HG02884 (cell line): ENCODE results near the gene GTF2E1.
"Not testable (repeated sequence)": the region's sequence is repeated elsewhere in the genome, so short reads cannot be mapped to it uniquely, and the experiment has no call there.

Experiments
- ATAC-seq: cut with Tn5 transposase; IDR thresholded peaks from one replicate; pipeline ENCODE4 v1.9.1; 2021; ENCODE audit warnings: mild to moderate bottlenecking, moderate library complexity; ENCODE audit not compliant: unreplicated experiment

Gene GTF2E1

DNA sequence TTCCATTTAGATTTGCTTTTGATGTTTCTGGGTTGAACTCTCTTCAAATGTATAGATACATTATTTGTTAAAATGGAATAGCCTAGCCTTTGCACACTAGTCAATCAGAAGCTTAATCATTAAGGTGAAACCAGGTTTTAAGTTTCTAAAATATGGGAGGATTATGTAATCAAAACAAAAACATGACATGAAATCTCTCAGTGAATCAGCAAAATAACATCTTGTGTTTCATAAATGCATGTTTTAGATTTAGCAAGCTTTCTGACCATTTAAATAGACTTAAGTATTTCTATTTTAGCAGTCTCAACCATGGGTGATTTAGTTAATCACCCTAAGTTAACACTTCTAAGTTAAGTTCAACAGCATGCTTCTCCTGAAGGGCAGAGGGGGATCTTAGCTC lies 11.3 kb downstream of the GTF2E1 start:
- ATAC-seq = no peak

DNA sequence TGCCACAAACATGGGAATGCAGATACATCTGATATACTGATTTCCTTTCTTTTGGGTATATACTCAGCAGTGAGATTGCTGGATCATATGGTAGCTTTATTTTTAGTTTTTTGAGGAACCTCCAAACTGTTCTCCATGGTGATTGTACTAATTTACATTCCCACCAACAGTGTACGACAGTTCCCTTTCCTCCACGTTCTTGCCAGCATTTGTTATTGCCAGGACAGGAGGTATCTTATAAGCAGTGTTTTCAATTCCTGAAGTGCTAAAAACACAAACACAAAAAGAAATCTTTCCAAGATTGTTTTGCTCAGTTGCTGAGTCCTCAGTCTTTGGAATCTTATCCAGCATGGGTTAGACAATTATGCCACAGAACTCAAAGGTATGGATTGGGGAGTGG lies 13.5 kb downstream of the GTF2E1 start:
- no peak for ATAC-seq

DNA sequence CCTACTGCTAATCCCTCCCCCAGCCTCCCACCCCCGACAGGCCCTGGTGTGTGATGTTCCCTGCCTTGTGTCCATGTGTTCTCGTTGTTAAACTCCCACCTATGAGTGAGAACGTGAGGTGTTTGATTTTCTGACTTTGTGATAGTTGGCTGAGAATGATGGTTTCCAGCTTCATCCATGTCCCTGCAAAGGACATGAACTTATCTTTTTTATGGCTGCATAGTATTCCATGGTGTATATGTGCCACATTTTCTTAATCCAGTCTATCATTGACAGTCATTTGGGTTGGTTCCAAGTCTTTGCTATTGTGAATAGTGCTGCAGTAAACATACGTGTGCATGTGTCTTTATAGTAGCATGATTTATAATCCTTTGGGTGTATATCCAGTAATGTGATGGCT lies 16.0 kb downstream of the GTF2E1 start:
- ATAC-seq = not testable (repeated sequence)

DNA sequence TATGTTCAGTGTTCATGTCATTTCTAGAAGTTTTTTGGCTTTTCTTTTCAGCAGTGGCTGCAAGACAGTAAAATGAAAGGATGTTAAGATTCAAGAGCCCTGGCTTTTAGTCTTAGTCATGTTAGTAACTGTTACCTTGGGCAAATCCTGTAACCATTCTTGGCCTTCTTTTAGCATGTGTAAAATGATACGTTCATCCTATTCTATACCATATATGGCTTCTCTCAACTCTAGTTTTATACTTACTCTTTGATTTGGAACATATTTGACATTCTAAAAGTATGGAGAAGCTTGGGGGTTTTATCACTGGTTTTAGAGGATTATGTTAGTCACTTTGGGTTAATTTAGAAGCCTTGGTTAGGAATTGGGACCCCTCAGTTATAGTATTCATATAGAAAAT lies 20.1 kb downstream of the GTF2E1 start:
- ATAC-seq = no peak

DNA sequence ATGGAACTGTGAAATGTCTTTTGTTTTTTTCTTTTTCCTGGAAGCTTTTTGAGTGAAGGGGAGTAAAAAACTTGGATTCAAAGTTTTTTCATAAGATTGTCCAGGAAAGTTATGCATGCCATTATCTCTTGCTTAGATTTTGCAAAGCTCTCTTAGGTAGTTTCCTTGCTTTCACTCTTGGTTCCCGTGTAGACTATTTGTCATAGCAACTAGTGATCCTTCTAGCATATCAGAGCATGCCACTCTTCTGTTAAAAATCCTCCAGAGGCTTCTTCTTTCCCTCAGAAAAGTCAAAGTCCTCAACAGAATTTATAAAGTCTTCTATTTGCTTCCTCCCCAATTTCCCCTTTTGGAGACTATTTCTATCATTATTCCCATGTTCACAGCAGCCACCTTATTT lies 21.1 kb downstream of the GTF2E1 start:
- peak; percentile 70 for ATAC-seq

DNA sequence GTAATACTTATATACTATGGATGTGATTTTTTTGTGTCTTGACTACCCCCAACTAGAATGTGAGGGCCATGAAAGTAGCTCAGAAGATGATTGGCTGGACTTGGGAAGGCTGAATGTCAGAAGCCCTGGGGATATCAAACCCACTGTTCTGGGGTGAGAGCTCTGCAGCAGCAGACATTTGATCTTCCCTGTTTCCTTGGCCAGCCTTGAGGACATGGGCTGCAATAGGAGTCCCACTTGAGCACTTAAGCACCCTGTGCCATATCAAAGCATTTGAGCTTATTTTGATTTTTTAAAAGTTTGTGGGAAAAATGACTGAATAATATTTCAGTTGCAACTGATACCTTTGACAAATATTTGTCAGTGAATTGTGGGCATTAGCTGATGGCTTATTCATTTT lies 21.7 kb downstream of the GTF2E1 start:
- no peak for ATAC-seq

DNA sequence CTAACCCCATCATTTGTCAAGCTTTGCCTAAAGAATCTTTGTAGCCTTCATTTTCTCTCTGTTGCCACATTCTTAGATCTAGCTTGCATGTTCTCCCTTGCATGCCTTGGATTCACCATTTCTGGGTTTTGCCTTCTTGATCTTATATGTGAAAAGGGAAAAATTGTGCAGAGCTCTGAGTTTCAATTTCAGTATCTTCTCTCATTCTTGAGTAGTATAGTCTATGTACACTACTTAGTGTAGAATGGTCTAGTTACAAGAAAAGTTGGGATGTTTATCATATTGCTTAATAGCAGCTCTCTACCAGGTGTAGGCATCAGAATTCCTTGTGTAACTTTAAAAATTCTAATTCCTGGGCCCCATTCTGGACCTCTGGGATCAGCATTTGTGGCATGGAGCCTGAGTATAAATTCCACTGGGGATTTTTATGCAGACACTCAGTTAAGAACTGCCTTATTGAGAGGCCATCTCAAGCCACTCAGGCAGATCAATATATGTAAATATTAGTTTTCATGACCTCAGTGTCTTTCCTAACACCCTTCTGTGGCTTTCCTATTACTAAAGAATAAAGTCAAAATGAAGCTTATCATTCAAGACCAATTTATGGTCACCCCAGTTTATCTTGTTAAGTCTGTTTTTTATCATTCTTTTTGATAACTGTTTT lies 23.4 kb downstream of the GTF2E1 start:
- ATAC-seq = peak; percentile 61

DNA sequence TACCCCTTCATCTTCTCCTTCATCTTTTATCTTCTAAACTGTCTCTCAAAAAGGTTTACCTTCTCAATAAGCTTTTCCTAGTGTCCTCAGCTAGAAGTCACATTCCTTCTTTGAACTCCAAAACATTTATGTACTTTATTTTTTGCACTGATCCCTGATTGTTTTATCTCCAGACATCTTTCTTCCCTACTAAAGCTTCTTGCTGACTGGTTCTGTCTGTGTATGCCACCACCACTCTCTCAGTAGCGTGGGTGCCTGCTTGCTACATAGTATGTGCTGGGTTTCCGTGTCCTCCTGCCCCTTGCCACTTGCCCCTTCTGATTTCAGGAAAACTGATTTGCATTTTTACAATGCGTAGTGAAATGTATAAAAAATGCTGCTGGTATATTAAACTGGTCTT lies 24.0 kb downstream of the GTF2E1 start:
- no peak for ATAC-seq

DNA sequence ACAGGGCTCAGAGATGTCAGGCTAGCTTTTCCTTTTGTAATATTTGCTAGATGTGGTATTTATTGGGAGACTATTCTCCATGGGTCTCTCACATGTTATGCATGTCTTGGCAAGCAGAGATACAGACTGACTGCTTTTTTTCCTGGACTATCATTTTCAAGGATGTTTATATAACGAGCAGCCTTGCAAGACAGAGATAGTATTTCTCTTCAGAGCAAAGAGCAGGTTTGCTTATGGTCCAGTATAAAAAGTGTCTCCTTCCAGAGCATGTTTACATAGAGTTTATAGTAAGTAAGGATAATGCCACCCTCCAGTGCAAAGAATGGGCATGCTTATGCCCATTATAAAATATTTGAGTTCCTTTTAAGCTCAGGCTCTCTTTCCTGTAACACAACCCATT lies 24.6 kb downstream of the GTF2E1 start:
- ATAC-seq = no peak

DNA sequence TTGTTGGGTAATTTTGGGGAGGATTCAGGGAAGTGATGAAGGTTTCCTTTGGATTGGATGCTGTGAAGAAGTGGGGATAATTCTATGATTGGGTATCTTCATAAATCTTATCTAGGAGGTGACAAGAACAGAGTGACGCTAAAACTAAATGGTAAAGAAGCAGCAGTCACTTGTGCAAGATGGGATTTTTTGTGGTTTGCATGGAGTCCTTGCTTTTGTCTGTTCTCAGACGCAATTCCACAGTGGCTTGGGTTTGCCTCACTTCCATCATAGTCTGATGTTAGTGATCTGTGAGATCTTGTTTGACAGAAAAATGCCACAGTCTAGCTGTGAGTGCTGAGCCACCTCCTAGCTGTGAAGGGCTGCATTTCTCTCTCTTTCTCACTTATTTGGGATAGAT lies 26.9 kb downstream of the GTF2E1 start:
- no peak for ATAC-seq

DNA sequence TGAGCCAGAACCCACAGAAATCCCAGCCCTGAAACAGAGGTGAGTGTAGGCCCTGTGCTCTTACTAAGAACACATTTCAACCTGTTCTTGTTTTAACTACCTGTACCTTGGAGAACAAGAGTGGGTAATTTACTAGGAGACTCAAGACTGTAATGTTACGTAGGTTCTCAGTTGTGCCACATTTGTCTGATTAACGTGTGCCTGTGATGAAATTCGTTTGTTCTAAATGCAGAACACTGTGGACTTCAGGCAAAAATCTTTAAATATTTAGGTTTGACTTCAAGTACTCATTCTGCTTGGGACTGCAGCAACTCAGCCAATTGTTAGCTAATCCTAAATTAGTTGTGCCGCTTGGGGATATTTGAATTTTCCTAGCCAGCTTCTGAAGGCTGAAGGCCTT lies 28.3 kb downstream of the GTF2E1 start:
- ATAC-seq = no peak

DNA sequence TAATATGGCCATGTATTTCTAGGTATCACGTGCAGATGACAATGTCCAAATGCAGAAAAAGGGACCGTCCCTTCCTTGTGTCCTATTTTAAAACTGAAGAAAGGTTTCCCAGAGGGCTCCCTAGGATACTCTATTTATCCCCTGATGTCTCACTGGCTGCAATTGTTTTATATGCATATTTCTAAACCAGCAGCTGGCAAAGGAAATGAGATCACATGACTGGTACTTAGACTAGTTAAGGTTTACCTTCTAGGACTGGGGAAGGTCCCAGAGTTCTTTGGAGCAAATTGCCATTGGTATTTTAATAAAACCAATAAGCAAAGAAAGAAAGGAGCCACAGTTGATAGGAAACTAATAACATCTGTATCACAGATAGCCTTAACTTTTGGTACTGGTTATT lies 29.5 kb downstream of the GTF2E1 start:
- ATAC-seq = no peak

DNA sequence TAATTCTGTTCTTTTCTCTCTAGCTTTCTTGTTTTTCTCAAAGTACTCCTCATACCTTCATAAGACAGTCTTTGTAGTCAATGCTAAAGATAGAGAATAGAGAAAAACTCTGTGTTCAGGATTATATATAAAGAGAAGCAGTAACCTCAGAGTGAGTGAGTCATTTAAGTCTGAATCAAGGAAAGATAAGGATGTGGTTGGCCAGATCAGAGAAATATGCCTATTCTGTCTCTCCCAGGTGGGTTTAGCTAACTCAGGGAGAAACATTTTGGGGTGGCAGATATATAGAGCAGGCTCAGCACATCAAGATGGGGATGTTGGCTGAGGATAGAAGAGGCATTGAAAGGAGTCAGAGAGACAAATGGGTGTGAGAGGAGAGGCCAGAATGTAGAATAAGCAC lies 31.4 kb downstream of the GTF2E1 start:
- peak; percentile 75 for ATAC-seq

DNA sequence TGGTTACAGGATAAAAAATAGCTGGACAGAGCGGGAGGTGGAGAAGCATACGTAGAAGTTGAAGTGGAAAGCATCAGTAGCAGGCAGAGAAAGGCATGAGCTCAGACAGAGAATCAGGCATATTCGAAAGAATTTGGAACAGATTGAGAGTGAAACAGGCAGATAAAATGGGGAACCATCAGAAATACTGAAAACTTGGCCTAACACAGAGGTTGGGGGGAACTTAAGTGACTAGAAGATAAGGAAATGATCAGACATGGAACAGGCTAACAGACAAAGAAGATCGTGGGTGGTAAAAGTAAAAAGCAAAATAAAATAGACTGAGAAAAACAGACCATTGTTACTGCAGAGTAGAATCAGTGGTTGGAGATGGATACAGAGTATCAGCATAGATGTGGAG lies 32.9 kb downstream of the GTF2E1 start:
- ATAC-seq = no peak

DNA sequence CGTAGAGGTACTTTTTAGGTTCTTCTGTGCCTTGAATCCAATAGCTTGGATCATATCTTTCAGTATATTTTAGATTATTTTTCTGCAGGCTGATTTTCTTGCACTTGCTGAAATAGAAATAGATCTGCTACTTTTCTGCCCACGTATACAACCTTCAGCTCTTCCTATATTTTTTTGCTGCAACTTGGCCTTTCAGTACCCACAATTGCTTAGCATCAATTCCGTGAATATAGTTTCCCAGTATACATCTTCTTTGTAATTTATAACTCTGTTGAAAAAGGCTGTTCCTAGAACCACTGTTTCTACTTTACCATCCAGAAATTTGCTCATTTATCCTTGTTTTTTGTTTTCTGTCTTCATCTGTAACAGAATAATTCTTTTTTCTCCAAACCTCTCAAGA lies 36.2 kb downstream of the GTF2E1 start:
- ATAC-seq = no peak

DNA sequence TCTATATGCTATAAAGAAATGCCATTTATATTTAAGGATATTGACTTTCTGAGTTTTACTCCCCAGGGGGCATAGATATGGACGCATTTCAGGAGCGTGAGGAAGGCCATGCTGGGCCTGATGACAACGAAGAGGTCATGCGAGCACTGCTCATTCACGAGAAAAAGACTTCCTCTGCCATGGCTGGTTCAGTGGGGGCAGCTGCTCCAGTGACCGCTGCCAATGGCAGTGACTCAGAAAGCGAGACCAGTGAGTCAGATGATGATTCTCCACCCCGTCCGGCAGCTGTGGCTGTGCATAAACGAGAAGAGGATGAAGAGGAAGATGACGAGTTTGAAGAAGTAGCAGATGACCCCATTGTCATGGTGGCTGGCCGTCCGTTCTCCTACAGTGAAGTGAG lies 38.4 kb downstream of the GTF2E1 start:
- ATAC-seq = peak; percentile 95

DNA sequence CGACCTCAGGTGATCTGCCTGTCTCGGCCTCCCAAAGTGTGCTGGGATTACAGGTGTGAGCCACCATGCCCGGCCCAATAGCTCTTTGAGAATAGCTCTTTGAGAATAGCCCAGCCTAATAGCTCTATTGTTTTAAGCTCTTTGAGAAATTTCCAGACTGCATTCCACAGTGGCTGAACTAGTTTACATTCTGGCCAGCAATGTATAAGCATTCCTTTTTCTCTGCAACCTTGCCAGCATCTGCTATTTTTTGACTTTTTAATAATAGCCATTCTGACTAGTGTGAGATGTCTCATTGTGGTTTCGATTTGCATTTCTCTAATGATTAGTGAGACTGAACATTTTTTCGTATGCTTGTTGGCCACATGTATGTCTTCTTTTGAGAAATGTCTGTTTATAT lies 43.3 kb downstream of the GTF2E1 start:
- peak; percentile 44 for ATAC-seq

DNA sequence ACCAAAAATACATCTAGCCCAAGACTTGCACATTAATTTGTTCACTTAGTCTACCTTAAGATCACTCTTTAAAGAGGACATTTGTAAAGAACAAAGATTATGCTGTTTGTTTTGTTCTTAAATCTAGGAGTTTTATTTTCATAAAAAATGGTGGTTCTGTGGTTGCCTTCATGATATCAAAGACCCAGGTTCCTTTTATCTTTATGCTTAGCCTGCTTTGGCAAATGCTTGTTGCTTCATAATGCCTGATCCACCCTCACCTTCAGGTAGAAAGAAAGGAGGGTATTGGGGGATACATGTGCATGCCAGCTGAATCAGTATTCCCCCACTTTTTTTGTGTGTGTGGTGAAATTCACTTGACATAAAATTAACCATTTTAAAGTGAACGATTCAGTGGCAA lies 48.5 kb downstream of the GTF2E1 start:
- no peak for ATAC-seq

DNA sequence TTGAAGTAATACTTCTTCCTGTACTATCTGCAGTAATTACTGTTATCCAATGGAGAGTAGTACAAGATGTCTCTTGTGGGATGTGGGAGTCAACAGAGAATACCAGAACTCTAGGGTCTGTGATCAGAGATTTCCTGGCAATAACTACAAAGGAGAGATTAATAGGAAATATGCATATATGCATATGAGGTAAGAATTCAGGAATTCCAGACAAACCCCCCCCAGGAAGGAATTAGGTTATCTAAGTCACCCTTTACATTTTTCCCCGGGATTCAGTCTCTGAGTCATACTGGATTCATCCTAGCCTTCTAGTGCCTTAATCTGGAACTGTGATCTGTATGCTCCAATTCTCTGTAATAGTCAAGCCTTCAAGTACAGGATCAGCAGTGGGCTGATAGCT lies 49.4 kb downstream of the GTF2E1 start:
- no peak for ATAC-seq

DNA sequence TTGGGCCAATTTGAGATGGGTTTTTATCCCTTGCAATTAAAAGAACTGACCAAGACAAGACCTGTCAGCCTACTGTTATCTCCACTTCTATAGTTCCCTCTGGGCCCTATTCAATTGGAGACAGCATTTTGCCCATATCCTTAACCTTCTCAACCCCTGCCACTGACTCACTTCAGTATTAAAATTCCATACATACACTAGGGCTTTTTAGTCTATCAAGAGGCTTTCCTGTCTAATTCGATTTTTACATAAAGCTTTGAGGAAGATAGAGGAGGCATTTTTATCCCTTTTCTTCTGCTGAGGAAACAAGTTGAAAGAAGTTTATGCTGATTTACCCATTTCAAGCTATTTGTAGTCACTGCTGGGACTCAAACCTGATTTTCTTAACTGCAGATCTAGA lies 51.1 kb downstream of the GTF2E1 start:
- no peak for ATAC-seq

DNA sequence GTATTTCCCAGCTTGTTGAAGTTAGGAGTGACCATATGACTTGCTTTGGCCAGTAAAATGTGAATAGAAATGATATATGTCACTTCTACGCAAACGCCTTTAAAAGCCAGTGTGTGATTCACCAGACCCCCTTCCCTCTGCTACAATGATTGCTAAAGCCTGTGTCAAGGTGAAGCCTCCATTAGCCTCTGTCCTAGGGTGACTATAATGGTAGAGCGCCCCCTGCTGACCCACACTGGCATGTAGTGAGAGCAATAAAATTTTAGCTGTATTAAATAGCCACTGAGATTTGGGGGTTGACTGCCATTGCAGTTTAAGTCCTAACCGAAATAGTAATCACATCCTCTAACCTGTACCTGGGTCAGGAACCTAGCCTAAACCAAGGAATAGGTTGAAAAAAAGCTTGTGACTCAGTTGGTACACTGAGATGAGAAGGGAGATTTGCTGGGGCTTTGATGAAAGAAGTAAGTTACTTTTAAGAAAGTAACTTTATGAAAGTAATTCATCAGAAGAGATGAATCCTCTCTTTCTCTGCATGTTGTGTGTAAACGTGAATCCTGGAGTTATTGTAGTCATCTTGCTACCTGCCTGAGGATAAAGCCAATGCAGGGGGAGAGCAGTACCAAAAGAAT lies 52.6 kb downstream of the GTF2E1 start:
- peak; percentile 92 for ATAC-seq

DNA sequence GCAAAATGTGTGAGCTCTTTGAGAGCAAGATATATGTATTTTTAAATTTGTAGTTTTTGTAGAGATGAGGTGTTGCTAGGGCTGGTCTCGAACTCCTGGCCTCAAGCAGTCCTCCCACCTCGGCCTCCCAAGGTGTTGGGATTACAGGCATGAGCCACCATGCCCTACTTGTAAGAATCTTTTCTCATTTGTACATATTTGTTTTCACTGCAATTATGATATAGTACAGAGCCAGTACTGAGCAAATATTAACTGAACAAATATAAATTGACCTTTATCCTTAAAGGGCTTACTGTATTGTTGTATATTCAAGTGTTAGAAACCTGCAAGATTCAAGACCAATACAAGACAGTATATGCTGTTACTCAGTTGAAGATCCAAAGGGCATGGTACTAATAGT lies 53.4 kb downstream of the GTF2E1 start:
- ATAC-seq = no peak

DNA sequence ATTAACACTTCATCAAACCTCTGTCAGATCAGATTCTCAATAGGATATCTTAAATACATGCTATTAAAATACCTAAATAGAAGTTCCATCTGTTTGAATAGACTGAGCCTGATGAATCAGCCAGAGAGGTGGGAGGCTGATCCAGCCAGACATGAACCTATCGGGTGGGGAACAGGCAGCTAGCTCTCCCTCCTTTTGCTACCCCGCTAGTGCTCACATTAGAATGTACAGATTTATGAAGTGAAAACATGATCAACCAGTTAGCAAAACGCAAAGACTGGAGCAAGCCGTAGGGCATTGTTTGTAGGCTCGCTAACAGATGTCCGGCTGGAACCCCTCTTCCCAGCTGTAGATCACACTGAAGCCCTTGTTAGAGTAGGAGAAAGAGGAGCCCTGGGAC lies 54.4 kb downstream of the GTF2E1 start:
- no peak for ATAC-seq
